HCT116 (cell line): ENCODE results near the gene MTHFSD.

Experiments
- ATF3 ChIP-seq: IDR thresholded peaks from 2 replicates; pipeline ENCODE4 v1.6.1; 2012
- CTCF ChIP-seq, 3 experiments: fragments of 200-600 bp in 1 of 3; sonication (generic) in 1 of 3; IDR thresholded peaks in 2 of 3; conservative IDR thresholded peaks in 1 of 3; 2 replicates each; pipeline ENCODE4 v1.5.1; 2012 to 2017; ENCODE audit warnings: low read depth in 2 of 3, low read length in 2 of 3, antibody characterized with exemption in 1 of 3, borderline replicate concordance in 1 of 3, control low read depth in 1 of 3, mild to moderate bottlenecking in 1 of 3, mixed read lengths in 1 of 3, mixed run types in 1 of 3, moderate library complexity in 1 of 3; ENCODE audit not compliant: insufficient read depth in 1 of 3
- EGR1 ChIP-seq: IDR thresholded peaks from 2 replicates; pipeline ENCODE4 v1.6.1; 2012; ENCODE audit warnings: low read depth
- ELF1 ChIP-seq: IDR thresholded peaks from 2 replicates; pipeline ENCODE4 v1.6.1; 2012; ENCODE audit warnings: low read depth, borderline replicate concordance
- EZH2 ChIP-seq: fragments of 200-600 bp; sonication (generic); IDR thresholded peaks from 2 replicates; pipeline ENCODE4 v1.6.1; 2017; ENCODE audit warnings: antibody characterized with exemption, mixed run types
- EZH2phosphoT487 ChIP-seq: fragments of 200-600 bp; IDR thresholded peaks from 2 replicates; pipeline ENCODE4 v1.6.1; 2018; ENCODE audit warnings: antibody characterized with exemption, borderline replicate concordance
- POLR2A ChIP-seq: IDR thresholded peaks from 2 replicates; pipeline ENCODE4 v1.7.0; 2011; ENCODE audit warnings: borderline replicate concordance; ENCODE audit not compliant: insufficient read depth, insufficient read length; ENCODE audit errors: extremely low read depth
- RAD21 ChIP-seq: IDR thresholded peaks from 2 replicates; pipeline ENCODE4 v1.6.1; 2012; ENCODE audit warnings: low read depth, mild to moderate bottlenecking
- REST ChIP-seq: IDR thresholded peaks from 2 replicates; pipeline ENCODE4 v1.6.1; 2012; ENCODE audit warnings: low read depth
- TCF7L2 ChIP-seq: IDR thresholded peaks from 2 replicates; pipeline ENCODE4 v1.7.0; 2011; ENCODE audit warnings: borderline replicate concordance, inconsistent platforms; ENCODE audit not compliant: insufficient read depth, insufficient read length; ENCODE audit errors: extremely low read depth
- YY1 ChIP-seq: IDR thresholded peaks from 2 replicates; pipeline ENCODE4 v1.6.1; 2011; ENCODE audit warnings: low read length, low read depth, moderate library complexity, mild to moderate bottlenecking; ENCODE audit not compliant: insufficient replicate concordance; ENCODE audit errors: extremely low read depth
- ZNF274 ChIP-seq: fragments of 200-500 bp; sonication (Bioruptor generic); IDR thresholded peaks from 2 replicates; pipeline ENCODE4 v1.6.1; 2014; ENCODE audit warnings: mild to moderate bottlenecking, low read depth, low read length, inconsistent platforms

- no peak for TF ChIP-seq CTCF (IDR thresholded peaks at IDR 0.05 in 2 of 3, conservative IDR thresholded peaks at IDR 0.05 in 1 of 3; ENCODE audit: borderline replicate concordance in 1 of 3, insufficient read depth in 1 of 3, low read depth in 2 of 3, low read length in 2 of 3)
- TF ChIP-seq EZH2phosphoT487 = no peak
- no peak for TF ChIP-seq POLR2A
- TF ChIP-seq RAD21 = no peak
- no peak for TF ChIP-seq EZH2
- no peak for TF ChIP-seq ELF1
- TF ChIP-seq ZNF274 = no peak
- no peak for TF ChIP-seq YY1
- TF ChIP-seq ATF3 = no peak
- TF ChIP-seq EGR1 = no peak
- no peak for TF ChIP-seq REST
- TF ChIP-seq TCF7L2 = no peak
Observed at GRCh38 chr16:86597126-86597879, 42.3 kb upstream of the MTHFSD start.
